ENCODE measurements around the gene OR4K5. TPM values are rescaled to one million over a fixed set of nuclear protein-coding genes. Genes with fewer than 3 reads are reported as not detected.

The OR4K5 gene
- polyA plus RNA-seq, 4 donors, result not detected

Other genes starting within 250 kb of the OR4K5 start
- gene OR11H2, start 206.7 kb upstream of the OR4K5 start, polyA plus RNA-seq (ENCODE audit: insufficient read length in 4 of 4), result not detected
- gene OR4Q3, start 177.0 kb upstream of the OR4K5 start, polyA plus RNA-seq (ENCODE audit: insufficient read length in 4 of 4), result not detected
- gene OR4M1, start 147.1 kb upstream of the OR4K5 start, polyA plus RNA-seq (ENCODE audit: insufficient read length in 4 of 4), result not detected
- gene OR4N2, start 116.8 kb upstream of the OR4K5 start, polyA plus RNA-seq (ENCODE audit: insufficient read length in 4 of 4), result not detected
- not detected for gene OR4K2, start 45.5 kb upstream of the OR4K5 start, polyA plus RNA-seq (ENCODE audit: insufficient read length in 4 of 4)
- not detected for gene OR4K1, start 10.3 kb downstream of the OR4K5 start, polyA plus RNA-seq (ENCODE audit: insufficient read length in 4 of 4)
- gene OR4K15, start 55.0 kb downstream of the OR4K5 start, polyA plus RNA-seq (ENCODE audit: insufficient read length in 4 of 4), result not detected
- gene OR4Q2, start 81.6 kb downstream of the OR4K5 start, polyA plus RNA-seq (ENCODE audit: insufficient read length in 4 of 4), result not detected
- gene OR4K14, start 98.7 kb downstream of the OR4K5 start, polyA plus RNA-seq (ENCODE audit: insufficient read length in 4 of 4), result not detected
- under 1 TPM in 1 of 4 donors, not detected in 3; 0.03 TPM for gene OR4K13, start 115.4 kb downstream of the OR4K5 start, polyA plus RNA-seq (ENCODE audit: insufficient read length in 4 of 4)
- not detected for gene OR4L1, start 139.4 kb downstream of the OR4K5 start, polyA plus RNA-seq (ENCODE audit: insufficient read length in 4 of 4)
- under 1 TPM in 3 of 4 donors, not detected in 1; 0.03 to 0.11 (median 0.04) TPM for gene OR4K17, start 190.1 kb downstream of the OR4K5 start, polyA plus RNA-seq (ENCODE audit: insufficient read length in 4 of 4)
- not detected for gene OR4N5, start 218.2 kb downstream of the OR4K5 start, polyA plus RNA-seq (ENCODE audit: insufficient read length in 4 of 4)

Data from left renal pelvis (tissue), 4 donors.